GM21515 (cell line): ENCODE measurements around the gene MBD3.

Experiments
- ATAC-seq: cut with Tn5 transposase; IDR thresholded peaks from one replicate; pipeline ENCODE4 v1.9.1; 2021; ENCODE audit not compliant: unreplicated experiment

MBD3 gene

DNA sequence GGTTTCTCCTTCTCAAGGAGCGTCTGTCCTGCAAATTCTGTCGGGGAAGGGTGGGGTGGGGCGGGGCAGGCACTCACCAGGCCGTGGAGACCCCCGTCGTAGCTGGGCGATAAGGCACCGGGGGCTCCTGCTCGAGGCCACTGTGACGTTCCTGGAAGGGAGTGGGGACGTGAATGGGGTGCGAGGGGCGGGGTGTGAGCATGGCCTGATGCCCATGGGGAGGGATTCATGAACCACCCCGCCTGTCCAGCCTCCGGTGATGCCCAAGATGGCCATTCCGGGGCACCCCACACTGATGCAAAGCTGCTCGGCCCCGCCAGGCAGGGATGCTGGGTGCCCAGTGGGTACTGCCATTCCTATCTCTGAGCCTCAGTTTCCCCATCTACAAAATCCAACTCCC is 27.0 kb upstream of the MBD3 start:
- no peak for ATAC-seq

DNA sequence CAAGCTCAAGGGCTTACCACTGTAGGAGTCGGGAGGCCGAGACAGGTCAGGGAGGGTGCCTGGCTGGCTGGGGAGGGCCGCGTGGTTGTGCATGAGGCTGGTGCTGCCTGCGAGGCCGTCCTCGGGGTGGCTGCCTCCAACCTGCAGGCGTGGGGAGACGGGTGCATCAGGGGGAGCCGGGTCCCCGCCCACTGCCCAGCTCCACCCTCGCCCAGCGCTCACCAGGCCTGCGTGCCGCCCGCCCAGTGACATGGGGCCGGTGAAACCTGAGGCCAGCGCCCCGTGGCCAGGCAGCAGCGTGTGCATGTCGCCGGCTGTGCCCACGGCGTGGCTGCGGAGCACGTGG is 26.4 kb upstream of the MBD3 start:
- ATAC-seq: no peak

DNA sequence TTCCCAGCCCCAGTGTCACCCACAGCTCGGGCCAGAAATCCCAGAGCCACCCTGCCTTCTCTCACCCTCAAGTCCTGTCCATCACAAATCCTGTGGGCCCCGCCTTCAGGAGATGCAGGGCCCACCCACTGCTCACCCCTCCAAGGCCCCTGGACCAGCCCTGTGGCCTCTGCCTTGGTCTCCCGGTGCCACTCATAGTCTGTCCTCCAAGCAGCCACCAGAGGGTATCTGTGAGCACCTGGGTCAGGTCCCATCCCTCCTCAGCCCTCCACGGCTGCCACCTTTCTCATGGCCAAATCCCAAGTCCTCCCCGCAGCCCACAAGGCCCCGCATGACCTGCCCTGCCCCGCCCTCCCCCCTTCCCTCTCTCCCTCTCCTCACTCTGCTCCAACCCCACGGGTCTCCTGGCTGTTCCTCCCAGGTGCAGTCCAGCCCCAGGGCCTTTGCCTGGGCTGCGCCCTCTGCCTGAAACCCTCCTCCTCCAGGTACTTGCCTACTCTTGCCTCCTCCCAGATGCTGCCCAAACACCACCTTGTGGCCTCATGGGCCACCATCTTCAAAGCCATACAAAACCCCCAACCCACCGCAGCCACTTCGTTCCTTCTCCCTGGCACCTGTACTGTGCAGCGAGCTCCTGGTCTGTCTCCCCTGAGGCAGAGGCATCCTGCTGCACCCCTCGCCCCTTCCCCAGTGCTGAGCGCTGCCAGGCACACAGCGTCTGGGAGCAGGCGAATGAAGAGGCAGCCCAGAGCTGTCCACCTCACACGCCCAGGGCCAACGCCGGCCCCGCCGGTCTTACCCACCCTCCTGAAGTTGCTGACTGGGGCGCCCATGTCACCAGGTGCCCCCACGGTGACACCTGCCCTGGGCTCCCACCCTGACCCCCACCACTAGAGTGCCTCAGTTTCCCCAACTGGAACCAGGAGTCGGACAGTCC is 25.8 kb upstream of the MBD3 start:
- no peak for ATAC-seq

DNA sequence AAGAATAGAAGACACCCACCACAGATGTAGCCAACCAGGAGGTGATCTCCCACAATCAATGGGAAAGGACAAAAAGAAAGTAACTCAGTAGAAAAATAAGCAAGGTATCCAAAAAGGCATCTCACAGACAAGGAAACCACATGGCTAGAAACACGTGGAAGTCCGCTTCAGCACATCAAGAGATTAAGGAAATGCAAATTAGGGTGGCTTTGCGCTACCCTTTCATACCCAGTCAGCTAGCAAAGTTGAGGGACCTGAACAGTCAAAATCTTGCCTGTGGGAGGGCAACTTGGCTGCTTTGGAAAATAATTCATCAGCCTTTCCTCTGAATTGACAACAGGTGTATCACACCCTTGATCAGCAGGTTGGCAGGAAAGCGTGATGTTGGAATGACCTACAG is 24.2 kb upstream of the MBD3 start:
- no peak for ATAC-seq

DNA sequence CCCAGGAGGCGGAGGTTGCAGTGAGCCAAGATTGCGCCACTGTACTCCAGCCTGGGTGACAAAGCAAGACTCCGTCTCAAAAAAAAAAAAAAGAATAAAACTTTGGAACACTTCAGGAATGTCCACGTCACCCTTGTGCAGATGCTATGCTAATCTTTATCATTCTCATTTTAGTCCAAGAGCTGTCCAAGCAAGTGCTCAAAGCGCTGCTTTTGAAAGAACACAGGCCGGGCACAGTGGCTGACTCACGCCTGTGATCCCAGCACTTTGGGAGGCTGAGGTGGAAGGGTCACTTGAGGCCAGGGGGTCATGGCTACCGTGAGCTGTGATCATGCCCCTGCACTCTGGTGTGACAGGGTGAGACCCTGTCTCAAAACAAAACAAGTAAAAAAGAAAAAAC is 23.7 kb upstream of the MBD3 start:
- no peak for ATAC-seq

DNA sequence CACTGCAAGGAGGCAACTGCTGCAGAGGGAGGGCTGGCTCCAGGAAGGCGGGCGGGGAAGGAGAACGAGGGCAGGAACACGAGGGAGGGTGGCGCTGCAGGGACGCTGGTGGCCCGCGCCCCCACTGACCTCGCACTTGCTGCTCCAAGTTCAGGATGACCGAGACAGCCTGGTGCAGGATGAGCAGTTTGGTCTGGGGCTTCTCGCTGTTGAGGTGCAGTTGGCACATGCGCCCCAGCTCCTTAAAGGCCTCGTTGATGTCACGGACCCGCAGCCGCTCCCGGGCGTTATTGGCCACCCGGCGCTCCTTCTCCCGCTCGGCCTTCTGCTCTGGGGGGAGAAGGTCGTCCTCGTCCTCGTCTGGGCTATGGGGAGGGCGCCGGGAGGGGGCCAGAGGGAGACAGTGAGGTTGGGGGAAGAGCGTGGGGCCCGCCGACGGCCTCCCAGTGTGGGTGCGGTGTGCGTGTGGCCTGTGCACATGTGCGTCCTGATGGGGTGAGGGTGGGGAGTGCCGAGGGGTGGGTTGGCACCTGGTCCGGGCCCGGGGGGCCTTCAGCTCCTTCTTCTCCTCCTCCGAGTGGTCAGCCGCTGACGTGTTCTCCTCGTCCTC is 22.6 kb upstream of the MBD3 start:
- no peak for ATAC-seq

- no peak for ATAC-seq
Measured at GRCh38 chr19:1613808-1614570, 21.3 kb upstream of the MBD3 start.

- no peak for ATAC-seq
Measured at GRCh38 chr19:1613146-1613545, 20.5 kb upstream of the MBD3 start.

- ATAC-seq: no peak
Measured at GRCh38 chr19:1612114-1613086, 19.7 kb upstream of the MBD3 start.

DNA sequence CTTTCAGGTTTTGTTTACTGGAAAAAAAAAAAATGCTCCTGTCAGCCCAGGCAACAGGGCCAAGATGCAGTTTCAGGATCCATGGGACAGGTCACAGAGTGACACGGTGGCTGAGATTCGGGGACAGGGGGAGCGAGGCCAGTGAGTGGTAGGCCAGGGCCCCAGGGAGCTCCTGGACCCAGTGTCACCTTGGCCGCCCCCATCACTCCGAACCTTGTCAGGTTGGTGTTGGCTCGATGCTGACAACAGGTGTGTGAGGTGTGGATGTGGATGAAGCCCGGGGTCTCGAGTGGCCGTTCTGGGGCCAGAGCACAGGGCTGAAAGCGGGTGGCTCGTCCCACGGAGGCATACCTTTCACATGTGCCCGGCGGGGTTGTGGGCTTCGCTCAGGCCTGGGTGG is 18.7 kb upstream of the MBD3 start:
- ATAC-seq: no peak

- ATAC-seq: no peak
Measured at GRCh38 chr19:1610579-1610978, 17.9 kb upstream of the MBD3 start.

GRCh38 chr19:1609680-1610474 is 17.2 kb upstream of the MBD3 start:
- no peak for ATAC-seq

DNA sequence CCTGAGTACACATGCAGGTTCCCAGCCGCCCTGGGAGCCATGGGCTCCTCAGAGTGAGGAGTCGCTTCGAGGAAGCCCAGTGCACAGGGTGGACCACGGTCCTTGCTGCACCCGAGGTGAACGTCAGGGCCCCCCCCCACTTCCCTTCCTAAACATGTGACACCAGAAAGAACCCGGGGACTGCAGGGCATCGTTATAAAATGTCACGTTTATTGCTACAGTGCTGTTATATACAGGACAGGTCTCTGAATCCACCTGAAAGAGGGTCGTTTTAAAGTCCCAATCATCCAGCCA is 16.4 kb upstream of the MBD3 start:
- ATAC-seq: no peak

GRCh38 chr19:1608359-1609102 is 15.9 kb upstream of the MBD3 start:
- ATAC-seq: no peak

- no peak for ATAC-seq
Measured at GRCh38 chr19:1606138-1606651, 13.5 kb upstream of the MBD3 start.

DNA sequence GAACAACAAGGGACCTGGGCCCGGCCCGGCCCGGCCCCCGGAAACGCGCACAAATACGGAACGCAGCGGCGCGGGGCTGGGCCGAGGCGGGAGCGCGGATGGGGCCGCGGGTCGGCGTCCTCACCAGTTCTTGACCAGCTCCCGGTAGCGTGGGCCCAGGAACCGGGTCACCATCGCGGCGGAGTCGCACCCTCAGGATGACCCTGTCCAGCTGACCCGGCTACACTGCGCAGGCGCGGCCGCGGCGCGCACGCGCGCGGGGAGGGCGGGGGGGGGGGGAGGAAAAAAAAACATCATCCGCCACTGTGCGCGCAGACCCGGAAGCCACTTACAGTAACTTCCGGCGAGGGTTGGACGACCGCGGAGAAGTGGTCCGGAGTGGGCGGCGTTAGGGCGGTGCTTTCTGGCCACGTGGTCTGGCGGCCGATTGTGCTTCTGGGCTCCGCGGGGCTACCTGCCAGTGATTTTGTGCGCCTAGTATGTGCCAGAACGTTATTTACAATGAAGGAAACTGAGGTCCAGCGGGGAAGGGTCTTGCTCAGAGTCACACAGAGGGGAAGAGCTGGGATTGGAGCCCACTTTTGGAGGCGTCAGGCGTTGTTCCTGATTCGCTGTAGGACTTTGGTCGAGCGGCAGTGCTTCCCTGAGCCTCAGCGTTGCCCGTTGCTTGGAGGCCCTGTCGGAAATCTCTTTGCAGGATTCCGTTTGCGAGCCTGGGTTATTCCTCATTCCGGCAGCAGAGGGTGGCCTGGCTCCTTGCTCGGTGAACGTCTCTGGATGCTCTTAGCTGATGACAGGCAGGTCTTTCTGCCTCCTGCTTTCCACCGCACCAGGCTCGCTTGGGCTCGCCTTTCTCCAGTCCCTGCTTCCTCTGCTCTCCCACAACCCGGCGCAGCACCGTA is 12.8 kb upstream of the MBD3 start, which contains the start of gene UQCR11:
Gene UQCR11 (minus strand): TSS at position 227 of the 902 bp plus-strand sequence. CDS start 53 bp downstream, at position 174.
- ATAC-seq: peak; percentile 74

GRCh38 chr19:1602091-1602707 is 9.5 kb upstream of the MBD3 start:
- no peak for ATAC-seq
